HepG2 (cell line): ENCODE results near the gene CASS4. TPM values are rescaled to one million over a fixed set of nuclear protein-coding genes. Genes with fewer than 3 reads are reported as not detected.

Experiments used
- ATF1 ChIP-seq: IDR thresholded peaks from 2 replicates; pipeline ENCODE4 v1.6.1; 2016; ENCODE audit warnings: mild to moderate bottlenecking, control low read depth
- ATF3 ChIP-seq: sonication (generic); formaldehyde crosslinking; IDR thresholded peaks from 2 replicates; pipeline ENCODE4 v1.4.0; 2020; ENCODE audit warnings: missing genetic modification reagents
- CEBPG ChIP-seq: IDR thresholded peaks from 2 replicates; pipeline ENCODE4 v1.6.1; 2016
- HDAC6 ChIP-seq: fragments of 200-600 bp; sonication (generic); IDR thresholded peaks from 2 replicates; pipeline ENCODE4 v1.7.0; 2017; ENCODE audit warnings: mild to moderate bottlenecking, antibody characterized with exemption, low read length, low read depth
- IRF1 ChIP-seq: sonication (generic); formaldehyde crosslinking; IDR thresholded peaks from 2 replicates; pipeline ENCODE4 v1.4.0; 2020; ENCODE audit warnings: low read depth, mild to moderate bottlenecking, missing genetic modification reagents
- MAFG ChIP-seq: sonication (generic); formaldehyde crosslinking; IDR thresholded peaks from 2 replicates; pipeline ENCODE4 v1.5.1; 2020; ENCODE audit warnings: mild to moderate bottlenecking, missing genetic modification reagents
- MEF2D ChIP-seq: sonication (generic); formaldehyde crosslinking; IDR thresholded peaks from 2 replicates; pipeline ENCODE4 v1.5.1; 2020; ENCODE audit warnings: mild to moderate bottlenecking, missing genetic modification reagents
- NCOA5 ChIP-seq: sonication (generic); formaldehyde crosslinking; IDR thresholded peaks from 2 replicates; pipeline ENCODE4 v1.4.0; 2020; ENCODE audit warnings: missing genetic modification reagents
- NR1H2 ChIP-seq: sonication (generic); formaldehyde crosslinking; IDR thresholded peaks from 2 replicates; pipeline ENCODE4 v1.8.1; 2022; ENCODE audit warnings: low read depth, missing genetic modification reagents, borderline replicate concordance
- POGK ChIP-seq: sonication (generic); formaldehyde crosslinking; conservative IDR thresholded peaks from 2 replicates; pipeline ENCODE4 v1.8.0; 2022; ENCODE audit warnings: mild to moderate bottlenecking, moderate library complexity, missing genetic modification reagents
- RFXAP ChIP-seq: sonication (generic); formaldehyde crosslinking; IDR thresholded peaks from 2 replicates; pipeline ENCODE4 v1.4.0; 2020; ENCODE audit warnings: missing genetic modification reagents, borderline replicate concordance
- THAP9 ChIP-seq: sonication (generic); formaldehyde crosslinking; IDR thresholded peaks from 2 replicates; pipeline ENCODE4; 2020; ENCODE audit warnings: missing genetic modification reagents, mild to moderate bottlenecking, borderline replicate concordance
- YY1 ChIP-seq: IDR thresholded peaks from 2 replicates; pipeline ENCODE4 v1.6.1; 2011; ENCODE audit warnings: low read length, low read depth, moderate library complexity, mild to moderate bottlenecking; ENCODE audit not compliant: insufficient read depth, insufficient replicate concordance
- ZBTB4 ChIP-seq: sonication (generic); formaldehyde crosslinking; IDR thresholded peaks from 2 replicates; pipeline ENCODE4 v1.4.0; 2020; ENCODE audit warnings: missing genetic modification reagents, mild to moderate bottlenecking, borderline replicate concordance
- ZNF10 ChIP-seq: sonication (generic); formaldehyde crosslinking; IDR thresholded peaks from 2 replicates; pipeline ENCODE4 v1.4.0; 2020; ENCODE audit warnings: mild to moderate bottlenecking, low read depth, missing genetic modification reagents, borderline replicate concordance
- ZNF44 ChIP-seq: sonication (generic); formaldehyde crosslinking; IDR thresholded peaks from 2 replicates; pipeline ENCODE4 v1.5.1; 2020; ENCODE audit warnings: mild to moderate bottlenecking, missing genetic modification reagents
- polyA plus RNA-seq, 8 experiments: library from polyadenylated mRNA; depleted of rRNA in 3 of 8; stranded (reverse) in 7 of 8; unstranded in 1 of 8; fragments of >200 nt; fragmentation: Illumina TruSeq in 4 of 8; extraction: Trizol in 4 of 8; gene quantifications; 2 replicates each; pipeline versions ENCODE4 v1.2.1 to v1.2.3, GENCODE V29; 2011 to 2016; ENCODE audit warnings: low read depth in 4 of 8, missing spikeins in 1 of 8, mixed read lengths in 1 of 8; ENCODE audit not compliant: insufficient read depth in 1 of 8
- total RNA-seq, 5 experiments: library from RNA; depleted of rRNA; stranded (reverse); fragments of >200 nt; fragmentation: Illumina TruSeq; extraction: Trizol; gene quantifications; 2 replicates each; pipeline ENCODE4 v1.2.3, GENCODE V29; 2016; ENCODE audit warnings: low read depth in 1 of 5

CASS4 gene
- total and polyA plus RNA-seq, 2 of the 13 experiments (the other 11 are each of a cell fraction or from before 2014, with no cell fraction given) = 0.17 to 0.49 TPM

- TF ChIP-seq IRF1 (CRISPR knock-in tag) (peak; percentile 74; the same call in 1 of the 2 replicates), ZNF44 (CRISPR knock-in tag) (peak; percentile 95), MAFG (no peak), ATF1 (peak; percentile 98), YY1 (peak; percentile 100), MEF2D (peak; percentile 98), NR1H2 (CRISPR knock-in tag) (peak; percentile 81; the same call in 1 of the 2 replicates), CEBPG (peak; percentile 100), THAP9 (CRISPR knock-in tag) (peak; percentile 99), NCOA5 (CRISPR knock-in tag) (no peak), RFXAP (CRISPR knock-in tag) (peak; percentile 98), POGK (CRISPR knock-in tag) (peak; percentile 100), ZNF10 (CRISPR knock-in tag) (no peak), ATF3 (peak; percentile 89), HDAC6 (no peak), ZBTB4 (CRISPR knock-in tag) (peak; percentile 97; the same call in 1 of the 2 replicates)
Observed at GRCh38 chr20:56392132-56392880, 19.8 kb upstream of the CASS4 start, which contains the start of the genes AURKA and CSTF1 (continued).
